DMS 273 treated with DMSO at 0.1 percent for 48 hours (cell line): ENCODE results near the gene TCAP.

Source experiments
- DNase-seq: peaks from one replicate; lab custom pipeline; 2025; lab: John Stamatoyannopoulos, UW

TCAP gene

GRCh38 chr17:39651923-39652586 is 13.1 kb upstream of the TCAP start:
- no peak for DNase-seq

DNA sequence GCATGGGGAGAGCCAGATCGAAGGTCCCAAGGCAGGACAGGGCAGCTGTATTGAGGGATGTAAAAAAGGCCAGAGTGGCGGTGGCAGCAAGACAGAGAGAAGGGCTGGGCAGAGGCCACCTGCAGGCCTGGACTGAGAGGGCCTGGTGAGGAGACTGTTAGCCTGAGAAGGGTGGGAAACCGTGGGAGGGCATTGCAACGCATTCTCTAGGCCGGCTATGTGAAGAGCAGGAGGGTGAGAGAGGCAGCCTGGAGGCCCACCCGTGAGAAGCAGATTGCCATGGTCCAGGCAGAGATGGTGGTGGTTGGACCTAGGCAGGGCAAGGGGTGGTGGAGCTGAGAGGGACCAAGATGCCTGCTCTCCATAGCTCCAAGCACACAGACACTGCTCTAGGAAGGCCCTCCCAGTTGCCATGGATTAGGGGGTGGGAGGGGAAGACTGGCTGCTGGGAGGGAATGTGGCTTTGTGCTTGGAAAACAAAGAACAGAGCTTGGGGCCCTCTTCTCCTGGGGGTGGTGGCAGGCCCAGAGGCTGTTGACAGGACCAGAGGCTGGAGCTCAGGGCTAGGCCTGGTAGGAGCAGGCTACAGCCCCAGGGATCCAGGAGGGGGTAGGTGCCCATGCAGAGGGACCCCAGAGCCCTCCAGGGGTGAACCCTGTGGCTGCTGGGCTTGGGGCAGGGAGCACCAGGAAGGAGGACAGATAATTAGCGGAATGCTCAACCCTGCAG is 12.4 kb upstream of the TCAP start:
- DNase-seq: no peak

- DNase-seq: no peak
These were observed 11.9 kb upstream of the TCAP start for GRCh38 chr17:39653316-39653661.

- no peak for DNase-seq
These were observed 11.4 kb upstream of the TCAP start for GRCh38 chr17:39653662-39654331.

DNA sequence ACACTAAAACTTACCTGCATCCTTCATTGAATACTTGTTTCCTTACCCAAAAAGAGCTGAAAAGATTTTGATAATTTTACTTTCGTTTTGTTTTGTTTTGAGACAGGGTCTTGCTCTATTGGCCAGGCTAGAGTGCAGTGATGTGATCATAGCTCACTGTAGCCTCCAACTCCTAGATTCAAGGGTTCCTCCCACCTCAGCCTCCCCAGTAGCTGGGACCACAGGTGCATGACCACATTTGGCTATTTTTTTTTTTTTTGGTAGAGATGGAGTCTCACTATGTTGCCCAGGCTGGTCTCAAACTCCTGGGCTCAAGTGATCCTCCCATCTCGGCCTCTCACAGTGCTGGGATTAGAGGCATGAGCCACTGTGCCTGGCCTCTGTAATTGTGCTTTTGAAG is 10.0 kb upstream of the TCAP start:
- no peak for DNase-seq

DNA sequence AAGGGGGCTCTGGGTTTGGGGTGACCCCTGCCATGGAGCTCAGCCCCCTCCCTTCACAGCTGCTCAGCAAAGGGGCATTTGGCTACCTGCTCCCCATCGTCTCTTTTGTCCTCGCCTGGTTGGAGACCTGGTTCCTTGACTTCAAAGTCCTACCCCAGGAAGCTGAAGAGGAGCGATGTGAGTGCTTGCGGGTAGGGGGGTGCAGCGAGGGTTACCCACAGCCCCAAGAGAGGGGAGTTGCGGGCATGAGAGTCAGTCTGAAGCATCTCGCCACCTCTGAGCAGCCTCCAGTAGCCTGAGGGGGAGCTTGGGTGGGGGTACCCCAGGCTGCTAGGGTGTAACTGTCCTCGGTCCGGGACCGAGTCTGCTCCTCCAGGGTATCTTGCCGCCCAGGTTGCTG is 6.8 kb upstream of the TCAP start:
- no peak for DNase-seq

- DNase-seq: no peak
These were observed 6.4 kb upstream of the TCAP start for GRCh38 chr17:39658760-39659159.

DNA sequence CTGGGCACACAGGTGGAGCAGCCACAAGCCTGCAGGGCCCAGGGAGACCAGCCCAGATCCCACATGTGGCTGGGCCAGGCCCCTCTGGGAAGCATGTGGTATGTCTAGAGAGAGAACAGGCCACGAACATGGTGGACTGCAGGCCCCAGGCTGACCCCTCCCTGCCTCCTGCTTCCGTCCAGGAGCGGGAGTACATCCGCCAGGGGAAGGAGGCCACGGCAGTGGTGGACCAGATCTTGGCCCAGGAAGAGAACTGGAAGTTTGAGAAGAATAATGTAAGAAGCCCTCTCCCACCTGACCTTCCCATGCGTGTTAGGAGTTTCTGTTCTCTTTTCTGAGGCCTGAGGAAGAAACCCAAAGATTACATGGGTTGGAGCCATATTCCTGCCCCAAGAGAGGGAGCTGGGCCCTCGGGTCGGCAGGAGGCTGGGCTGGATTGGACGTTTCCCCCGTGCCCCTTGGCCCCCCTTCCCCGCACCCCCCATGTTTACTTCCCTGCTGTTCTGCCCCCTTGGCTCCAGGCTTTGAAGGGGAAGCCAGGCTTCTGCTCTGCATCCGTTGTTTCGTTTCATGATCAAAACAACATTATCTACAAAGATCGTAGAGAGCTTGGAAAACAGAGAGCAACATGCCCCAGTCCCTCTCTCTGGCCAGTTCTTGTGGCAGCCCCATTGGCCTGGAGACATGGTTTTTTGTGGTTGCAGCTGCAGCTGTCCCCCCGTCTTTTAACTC is 5.7 kb upstream of the TCAP start:
- DNase-seq: no peak

GRCh38 chr17:39660011-39660360 is 5.2 kb upstream of the TCAP start:
- DNase-seq: no peak

DNA sequence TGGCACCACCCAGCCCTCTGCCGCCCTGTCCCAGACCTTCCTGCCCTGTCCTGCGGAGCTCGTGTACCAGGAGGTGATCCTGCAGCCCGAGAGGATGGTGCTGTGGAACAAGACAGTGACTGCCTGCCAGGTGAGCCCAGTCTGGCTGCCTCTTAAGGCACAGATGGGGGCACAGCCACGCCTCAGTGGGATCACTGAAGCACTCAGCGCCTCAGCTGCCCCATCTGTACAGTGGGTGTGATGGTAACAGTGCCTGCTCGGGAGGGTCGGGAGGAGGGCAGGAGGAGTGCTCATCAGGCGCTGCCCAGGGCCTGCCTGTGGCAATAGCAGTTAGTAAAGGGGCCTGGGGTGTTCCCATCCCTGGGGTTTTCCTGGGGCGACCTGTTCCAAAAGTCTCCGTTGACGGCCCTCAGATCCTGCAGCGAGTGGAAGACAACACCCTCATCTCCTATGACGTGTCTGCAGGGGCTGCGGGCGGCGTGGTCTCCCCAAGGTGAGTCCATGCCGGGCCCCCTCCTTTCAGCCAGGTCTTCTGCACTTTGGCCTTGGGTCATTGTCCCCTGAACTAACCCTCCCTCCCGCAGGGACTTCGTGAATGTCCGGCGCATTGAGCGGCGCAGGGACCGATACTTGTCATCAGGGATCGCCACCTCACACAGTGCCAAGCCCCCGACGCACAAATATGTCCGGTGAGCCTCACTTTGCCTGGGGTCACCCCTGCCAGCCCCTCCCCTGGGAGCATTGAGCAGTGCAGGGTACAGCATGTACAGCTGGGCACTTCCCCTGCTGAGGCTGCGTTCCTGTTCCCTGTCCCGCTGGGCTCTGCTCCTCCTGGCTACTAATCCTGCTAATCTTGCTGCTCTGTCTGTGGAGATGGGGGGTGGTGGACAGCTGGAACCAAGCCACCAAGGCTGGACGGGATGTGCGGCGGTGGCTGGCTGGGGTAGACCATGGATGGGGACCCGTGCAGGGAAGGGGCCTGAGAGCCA is 4.5 kb upstream of the TCAP start:
- DNase-seq: no peak

GRCh38 chr17:39661744-39662541 is 3.2 kb upstream of the TCAP start:
- DNase-seq: no peak

GRCh38 chr17:39662551-39663339 is 2.4 kb upstream of the TCAP start:
- no peak for DNase-seq

GRCh38 chr17:39663340-39663687 is 1.8 kb upstream of the TCAP start:
- DNase-seq: no peak

DNA sequence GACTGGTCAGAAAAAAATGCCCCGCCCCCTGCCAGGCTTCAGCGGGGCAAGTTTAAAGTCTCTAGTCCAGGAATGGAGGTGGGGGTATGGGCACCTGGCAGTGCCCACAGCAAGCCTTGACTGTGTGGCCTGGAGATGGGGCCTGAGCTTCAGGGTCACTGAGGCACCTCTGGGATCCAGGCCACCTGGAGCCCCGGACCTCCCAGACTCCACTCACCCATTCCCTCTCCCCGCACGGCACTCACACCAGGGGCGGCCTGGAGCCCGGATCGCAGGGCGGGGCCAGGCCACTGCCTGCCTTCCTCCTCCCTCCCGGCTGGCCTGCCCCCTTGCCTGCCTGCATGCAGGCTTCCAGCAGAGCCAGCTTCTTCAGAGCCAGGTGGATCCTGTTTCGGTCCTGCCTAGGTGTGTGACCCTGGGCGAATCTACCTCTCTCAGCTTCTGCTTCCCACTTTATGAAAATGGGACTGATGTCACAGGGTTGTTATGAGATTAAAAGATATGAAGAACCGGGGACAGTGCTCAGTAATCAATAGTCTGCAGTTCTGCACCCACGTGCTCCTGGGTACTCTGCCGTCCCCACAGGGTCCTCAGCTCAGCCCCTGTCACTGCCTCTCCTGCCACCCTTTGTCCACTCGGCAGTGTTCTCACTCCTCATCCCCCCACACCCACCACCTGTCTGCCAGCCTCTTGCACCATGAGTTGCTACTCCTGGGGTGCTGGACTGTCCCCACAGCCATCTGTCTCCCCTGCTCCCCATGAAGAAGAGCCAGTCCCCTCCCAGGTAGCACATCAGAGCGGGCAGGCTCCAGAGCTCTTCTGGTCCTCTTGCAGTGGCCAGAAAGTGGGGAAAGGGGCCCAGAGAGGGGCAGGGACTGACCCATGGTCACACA is 1.2 kb upstream of the TCAP start:
- no peak for DNase-seq

DNA sequence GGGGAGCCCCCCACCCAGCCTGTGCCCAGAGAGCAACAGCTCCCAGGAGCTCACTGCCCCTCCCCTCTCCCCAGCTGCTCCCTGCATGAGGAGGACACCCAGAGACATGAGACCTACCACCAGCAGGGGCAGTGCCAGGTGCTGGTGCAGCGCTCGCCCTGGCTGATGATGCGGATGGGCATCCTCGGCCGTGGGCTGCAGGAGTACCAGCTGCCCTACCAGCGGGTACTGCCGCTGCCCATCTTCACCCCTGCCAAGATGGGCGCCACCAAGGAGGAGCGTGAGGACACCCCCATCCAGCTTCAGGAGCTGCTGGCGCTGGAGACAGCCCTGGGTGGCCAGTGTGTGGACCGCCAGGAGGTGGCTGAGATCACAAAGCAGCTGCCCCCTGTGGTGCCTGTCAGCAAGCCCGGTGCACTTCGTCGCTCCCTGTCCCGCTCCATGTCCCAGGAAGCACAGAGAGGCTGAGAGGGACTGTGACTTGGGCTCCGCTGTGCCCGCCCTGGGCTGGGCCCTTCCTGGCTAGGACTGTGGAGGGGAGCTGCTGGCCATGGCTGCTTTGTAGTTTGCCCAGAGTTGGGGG is 584 bp downstream of the TCAP start:
- DNase-seq: no peak

DNA sequence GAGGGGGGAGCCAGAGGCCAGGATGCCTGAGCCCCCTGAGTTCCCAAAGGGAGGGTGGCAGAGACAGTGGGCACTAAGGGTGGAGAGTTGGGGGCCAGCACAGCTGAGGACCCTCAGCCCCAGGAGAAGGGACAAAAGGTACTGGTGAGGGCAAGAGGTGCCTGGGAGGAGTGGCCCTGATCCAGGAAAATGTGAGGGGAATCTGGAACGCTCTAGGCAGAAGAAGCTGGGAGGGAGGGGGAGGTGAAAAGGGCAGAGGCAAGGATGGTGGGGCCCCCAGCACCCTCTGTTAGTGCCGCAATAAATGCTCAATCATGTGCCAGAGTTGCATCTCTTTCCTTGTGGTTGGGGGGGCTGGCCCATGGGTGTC is 1.1 kb downstream of the TCAP start:
- no peak for DNase-seq

DNA sequence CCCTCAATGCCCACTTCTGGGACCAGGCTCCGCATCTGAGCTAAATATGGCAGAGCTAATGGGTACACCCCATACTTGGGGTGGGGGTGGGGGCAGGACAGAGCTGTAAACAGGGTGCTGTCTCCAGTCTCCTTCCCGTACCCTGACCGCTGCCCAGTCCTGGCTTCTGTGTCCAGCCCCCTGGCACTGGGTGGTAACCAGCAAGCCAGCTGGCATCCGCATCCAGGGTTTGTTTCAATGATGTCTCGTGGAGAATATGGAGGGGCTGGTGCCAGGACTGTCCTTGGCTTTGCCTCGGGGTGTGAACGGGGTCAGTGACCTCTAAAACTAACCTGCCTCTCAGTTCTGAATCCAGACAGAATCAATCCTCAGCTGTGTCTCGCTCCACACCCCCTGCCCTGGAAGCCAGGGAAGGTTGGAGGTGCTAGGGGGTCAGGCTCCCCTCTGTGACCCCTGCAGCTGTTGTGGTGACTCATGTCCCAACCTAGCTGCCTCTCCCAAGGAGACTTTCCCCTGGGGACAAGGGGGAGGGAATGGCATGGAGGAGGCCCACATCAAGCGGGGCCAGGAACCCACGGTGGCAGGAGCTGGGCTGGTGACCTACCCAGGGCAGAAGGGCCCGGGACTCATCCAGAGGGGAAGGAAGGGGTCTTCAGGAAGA is 1.6 kb downstream of the TCAP start:
- no peak for DNase-seq

- DNase-seq: no peak
These were observed 2.3 kb downstream of the TCAP start for GRCh38 chr17:39667262-39667944.
